Chondrocyte (in vitro differentiated cells): ENCODE measurements around the gene CCDC190. TPM values are rescaled to one million over a fixed set of nuclear protein-coding genes. Genes with fewer than 3 reads are reported as not detected.
A peak's percentile ranks its signal among the peaks of the same experiment; 100 is the strongest.

Experiments
- DNase-seq: peaks from one replicate; pipeline ENCODE4 v3.0.0; 2021; ENCODE audit warnings: mixed read lengths, low spot score
- H3K27ac Mint-ChIP-seq: one replicate; pipeline ENCODE4 v1.8.0; 2021; ENCODE audit warnings: mild to moderate bottlenecking, moderate library complexity, mixed read lengths; ENCODE audit not compliant: unreplicated experiment
- H3K27me3 Mint-ChIP-seq: 2 replicates; pipeline ENCODE4 v1.8.0; 2021; ENCODE audit warnings: low read depth, mixed read lengths
- H3K36me3 Mint-ChIP-seq: 2 replicates; pipeline ENCODE4 v1.8.0; 2021; ENCODE audit warnings: low read depth, mixed read lengths
- H3K4me1 Mint-ChIP-seq: 2 replicates; pipeline ENCODE4 v1.8.0; 2021; ENCODE audit warnings: low read depth, mild to moderate bottlenecking, mixed read lengths
- H3K4me3 Mint-ChIP-seq: one replicate; pipeline ENCODE4 v1.8.0; 2021; ENCODE audit warnings: mild to moderate bottlenecking, moderate library complexity, mixed read lengths; ENCODE audit not compliant: unreplicated experiment
- H3K9me3 Mint-ChIP-seq: 2 replicates; pipeline ENCODE4 v1.8.0; 2021; ENCODE audit warnings: low read depth, mixed read lengths
- CTCF ChIP-seq: fragments of 200-600 bp; sonication (generic); IDR thresholded peaks from 2 replicates; pipeline ENCODE4 v1.5.0; 2021; ENCODE audit warnings: antibody characterized with exemption, mild to moderate bottlenecking, moderate library complexity
- total RNA-seq: library from RNA; stranded (reverse); gene quantifications from 3 replicates; pipeline ENCODE4 v1.2.1, GENCODE V29; 2021

CCDC190 gene
- total RNA-seq, 1 donor from 2014 or later: 1.5 TPM

DNA sequence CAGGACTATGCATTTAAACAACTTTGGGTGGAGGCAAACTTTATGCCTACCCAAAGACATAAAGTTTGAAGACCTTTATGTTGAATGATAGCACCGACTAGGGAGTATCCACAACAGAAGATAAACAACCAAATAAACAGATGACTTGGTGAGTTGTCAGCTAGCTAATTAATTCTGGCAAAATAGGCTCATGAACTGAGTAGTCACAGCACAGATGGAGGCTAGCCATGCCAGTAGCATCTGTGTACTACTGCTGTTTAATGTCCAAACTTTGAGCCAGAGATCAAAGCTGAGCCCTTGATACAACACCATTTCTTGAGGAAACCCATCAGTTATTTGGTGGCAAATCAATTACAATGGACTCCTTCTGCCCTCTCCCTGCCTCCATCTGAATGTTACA lies 40.3 kb upstream of the CCDC190 start:
- no peak overlapping the region for H3K4me3 Mint-ChIP-seq
- H3K4me1 Mint-ChIP-seq: peaks cover 40% of the 10 kb centered on the region
- DNase-seq: no peak
- no peak overlapping the region for H3K27ac Mint-ChIP-seq
- no peaks in the 10 kb centered on the region for H3K27me3 Mint-ChIP-seq
- H3K36me3 Mint-ChIP-seq: no peaks in the 10 kb centered on the region
- no peak for TF ChIP-seq CTCF
- H3K9me3 Mint-ChIP-seq: no peaks in the 10 kb centered on the region

DNA sequence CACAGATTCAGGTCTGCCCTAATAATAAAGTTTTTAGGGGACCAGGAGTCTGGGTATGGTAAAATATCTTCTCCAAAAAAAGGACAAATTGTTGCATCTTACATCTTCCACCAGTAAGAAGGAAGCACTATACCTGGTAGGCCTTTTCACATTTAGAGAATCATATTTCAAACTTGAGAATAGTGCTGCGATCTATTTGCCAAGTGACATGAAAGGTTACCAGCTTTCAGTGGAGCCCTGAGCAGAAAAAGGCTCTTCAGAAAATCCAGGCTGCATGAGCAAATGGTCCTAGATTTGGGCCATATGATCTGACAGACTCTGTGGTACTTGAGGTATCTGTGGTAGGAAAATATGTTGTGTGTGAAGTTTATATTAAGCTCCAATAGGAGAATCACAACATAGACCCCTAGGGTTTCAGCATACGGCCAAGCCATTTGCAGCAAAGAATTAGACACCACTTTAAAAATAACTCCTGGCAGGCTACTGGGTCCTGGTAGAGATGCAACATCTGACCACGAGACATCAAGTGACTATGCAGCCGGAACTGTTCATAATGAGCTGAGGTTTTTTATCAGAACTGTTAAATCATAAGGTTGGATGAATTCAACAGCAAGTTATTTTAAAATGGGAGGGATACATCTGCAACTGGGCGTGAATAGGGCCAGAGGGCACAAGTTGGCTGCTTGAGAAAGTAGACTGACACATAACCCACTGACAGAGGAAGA lies 38.6 kb upstream of the CCDC190 start:
- Mint-ChIP-seq H3K9me3 (no peaks in the 10 kb centered on the region), H3K27ac (peak overlapping the region; percentile 72)

DNA sequence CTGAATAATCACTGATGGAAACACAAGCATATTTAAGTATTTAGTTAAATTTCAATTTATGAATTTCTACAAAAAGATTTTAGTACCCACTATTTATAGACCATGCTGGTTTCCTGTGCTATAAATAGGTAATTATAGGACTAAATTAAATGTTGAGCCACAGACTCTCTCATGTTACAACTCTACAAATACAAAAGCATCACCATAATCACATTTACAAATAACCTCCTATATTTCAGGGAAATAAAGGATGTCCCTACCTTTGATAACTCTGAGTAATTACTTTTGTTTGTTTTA lies 32.6 kb upstream of the CCDC190 start:
- Mint-ChIP-seq H3K27me3 (no peaks in the 10 kb centered on the region), H3K4me3 (no peak overlapping the region), H3K36me3 (no peaks in the 10 kb centered on the region), H3K9me3 (no peaks in the 10 kb centered on the region), H3K4me1 (no peaks in the 10 kb centered on the region), H3K27ac (no peak overlapping the region)
- no peak for TF ChIP-seq CTCF
- no peak for DNase-seq

More for the DNA sequence above, 38.6 kb upstream of the CCDC190 start:
- Mint-ChIP-seq H3K36me3 (no peaks in the 10 kb centered on the region), H3K4me3 (no peak overlapping the region), H3K27me3 (no peaks in the 10 kb centered on the region), H3K4me1 (peaks cover 24% of the 10 kb centered on the region)
- no peak for DNase-seq
- no peak for TF ChIP-seq CTCF

- no peak for DNase-seq
- no peaks in the 10 kb centered on the region for H3K36me3 Mint-ChIP-seq
- no peak for TF ChIP-seq CTCF
- no peak overlapping the region for H3K27ac Mint-ChIP-seq
- H3K9me3 Mint-ChIP-seq: no peaks in the 10 kb centered on the region
- H3K4me3 Mint-ChIP-seq: no peak overlapping the region
- H3K4me1 Mint-ChIP-seq: no peaks in the 10 kb centered on the region
- H3K27me3 Mint-ChIP-seq: no peaks in the 10 kb centered on the region
Observed at GRCh38 chr1:162892906-162893611, 32.1 kb upstream of the CCDC190 start.

- no peaks in the 10 kb centered on the region for H3K27me3 Mint-ChIP-seq
- DNase-seq: no peak
- no peaks in the 10 kb centered on the region for H3K4me1 Mint-ChIP-seq
- no peak overlapping the region for H3K4me3 Mint-ChIP-seq
- H3K9me3 Mint-ChIP-seq: no peaks in the 10 kb centered on the region
- TF ChIP-seq CTCF: no peak
- H3K36me3 Mint-ChIP-seq: no peaks in the 10 kb centered on the region
- H3K27ac Mint-ChIP-seq: no peak overlapping the region
Observed at GRCh38 chr1:162889989-162890388, 29.0 kb upstream of the CCDC190 start.
